Measurements from ENCODE around the gene SLC6A1.
A peak's percentile ranks its signal among the peaks of the same experiment; 100 is the strongest.

GRCh38 chr3:11060500-11061251 lies 68.1 kb downstream of the SLC6A1 start:
- no peak for TF ChIP-seq REST (IDR thresholded peaks at IDR 0.05; ENCODE audit: insufficient replicate concordance, low read depth)
- TF ChIP-seq CTCF (IDR thresholded peaks at IDR 0.05; ENCODE audit: insufficient read depth, low read length): peak; percentile 13
- no peak for TF ChIP-seq POLR2AphosphoS5 (IDR thresholded peaks at IDR 0.05; ENCODE audit: low read depth)
- no peak for TF ChIP-seq GABPA (IDR thresholded peaks at IDR 0.05; ENCODE audit: low read depth)
- no peak for TF ChIP-seq SPI1 (IDR thresholded peaks at IDR 0.05; ENCODE audit: borderline replicate concordance, low read depth)

Measured in HL-60 (cell line).